HepG2 (cell line): ENCODE data around the gene PYGO2. TPM values are rescaled to one million over a fixed set of nuclear protein-coding genes. Genes with fewer than 3 reads are reported as not detected.
A peak's percentile ranks its signal among the peaks of the same experiment; 100 is the strongest.

Experiments
- ATAC-seq: fragments of 200-7000 bp; cut with Tn5 transposase; 3 replicates; pipeline ENCODE4 v1.9.1; 2020; ENCODE audit warnings: mild to moderate bottlenecking, moderate library complexity
- Bru-seq: library from RNA; stranded (reverse); fragments of 400-500 nt; gene quantifications from one replicate; lab custom pipeline; 2021; lab: Mats Ljungman, UMichigan
- BruChase-seq, 2 experiments: library from RNA; stranded (reverse); fragments of 400-500 nt; gene quantifications; one replicate each; lab custom pipeline; 2021; lab: Mats Ljungman, UMichigan
- BruUV-seq: library from RNA; stranded (reverse); fragments of 400-500 nt; replicated peaks from 2 replicates; lab custom pipeline; 2021; lab: Mats Ljungman, UMichigan
- CTCF ChIA-PET: fragments of 300-600 bp; formaldehyde crosslinking; extraction: SDS; loops from one replicate; lab custom pipeline; 2021; ENCODE audit warnings: low total read pairs, inconsistent platforms, low intra/inter-chr PET ratio; lab: Yijun Ruan, JAX
- POLR2A ChIA-PET: fragments of 350-600 bp; sonication (Branson Sonifier 250); formaldehyde crosslinking; loops from one replicate; lab custom pipeline; 2020; ENCODE audit warnings: antibody characterized with exemption, inconsistent platforms; lab: Yijun Ruan, JAX
- DNase-seq: peaks from one replicate; pipeline ENCODE4 v3.0.0-alpha.2; 2015; ENCODE audit warnings: low spot score
- FAIRE-seq: peaks from 3 replicates; lab custom pipeline; 2011; peaks lifted over from hg19 to GRCh38; lab: Jason Lieb, UNC
- H2AFZ ChIP-seq: one replicate; pipeline ENCODE4 v1.6.1; 2011; ENCODE audit warnings: low read length, inconsistent platforms
- H3K27ac ChIP-seq: fragments of 300-600 bp; 3 replicates; pipeline ENCODE4 v1.8.0; 2011; ENCODE audit warnings: mixed run types, mild to moderate bottlenecking, mixed read lengths, low read length, inconsistent platforms; ENCODE audit not compliant: insufficient read depth; ENCODE audit errors: extremely low read length
- H3K27me3 ChIP-seq, 2 experiments: fragments of 200-600 bp in 1 of 2; 2 replicates in 1 of 2; 3 replicates in 1 of 2; pipeline versions ENCODE4 v1.6.0 to v1.8.0; 2011; ENCODE audit warnings: low read length in 2 of 2, mild to moderate bottlenecking in 2 of 2, moderate library complexity in 2 of 2, inconsistent platforms in 1 of 2; ENCODE audit not compliant: insufficient read depth in 2 of 2, control insufficient read depth in 1 of 2
- H3K36me3 ChIP-seq, 2 experiments: fragments of 200-600 bp in 1 of 2; replicated peaks in 1 of 2; 2 replicates in 1 of 2; 3 replicates in 1 of 2; pipeline versions ENCODE4 v1.5.1 to v1.8.0; 2011; ENCODE audit warnings: low read length in 2 of 2, inconsistent platforms in 1 of 2; ENCODE audit not compliant: insufficient read depth in 2 of 2, control insufficient read depth in 1 of 2
- H3K4me1 ChIP-seq: 2 replicates; pipeline ENCODE4 v1.5.1; 2012; ENCODE audit warnings: low read length, inconsistent platforms; ENCODE audit not compliant: insufficient read depth
- H3K4me2 ChIP-seq: 2 replicates; pipeline ENCODE4 v1.6.0; 2011; ENCODE audit warnings: low read depth, low read length, inconsistent platforms
- H3K4me3 ChIP-seq, 3 experiments: fragments of 200-600 bp in 1 of 3; sonication (generic), shearing (Covaris generic) in 1 of 3; replicated peaks in 1 of 3; 2 replicates each; pipeline ENCODE4 v1.5.1; 2011 to 2016; ENCODE audit warnings: low read length in 3 of 3, inconsistent platforms in 2 of 3, low read depth in 2 of 3, mild to moderate bottlenecking in 2 of 3, control low read depth in 1 of 3, mixed read lengths in 1 of 3; ENCODE audit not compliant: insufficient read depth in 1 of 3
- H3K79me2 ChIP-seq: one replicate; pipeline ENCODE4 v1.6.1; 2011; ENCODE audit warnings: low read length, inconsistent platforms; ENCODE audit not compliant: insufficient read depth
- H3K9ac ChIP-seq: 2 replicates; pipeline ENCODE4 v1.6.0; 2011; ENCODE audit warnings: mild to moderate bottlenecking, low read depth, low read length, inconsistent platforms; ENCODE audit not compliant: insufficient read depth
- H3K9me3 ChIP-seq: 2 replicates; pipeline ENCODE4 v1.5.1; 2012; ENCODE audit warnings: mild to moderate bottlenecking, low read length
- H4K20me1 ChIP-seq: 2 replicates; pipeline ENCODE4 v1.6.0; 2011; ENCODE audit warnings: inconsistent platforms, mild to moderate bottlenecking, low read length, moderate library complexity; ENCODE audit not compliant: insufficient read depth
- ATF7 ChIP-seq, 2 experiments: fragments of 450-650 bp in 1 of 2; sonication (generic) in 1 of 2; formaldehyde crosslinking in 1 of 2; IDR thresholded peaks; 2 replicates each; pipeline versions ENCODE4 v1.4.0 to v1.6.1; 2016 to 2020; ENCODE audit warnings: antibody characterized with exemption in 1 of 2, mild to moderate bottlenecking in 1 of 2, missing genetic modification reagents in 1 of 2
- BATF2 ChIP-seq: sonication (generic); formaldehyde crosslinking; IDR thresholded peaks from 2 replicates; pipeline ENCODE4 v1.8.0; 2022; ENCODE audit warnings: mild to moderate bottlenecking, missing genetic modification reagents, moderate library complexity
- MTA1 ChIP-seq: sonication (generic); formaldehyde crosslinking; IDR thresholded peaks from 2 replicates; pipeline ENCODE4 v1.4.0; 2020; ENCODE audit warnings: missing genetic modification reagents, mild to moderate bottlenecking, borderline replicate concordance
- PCBP2 ChIP-seq: fragments of 200-400 bp; formaldehyde crosslinking; optimal IDR thresholded peaks from 2 replicates; pipeline ENCODE3; 2018; ENCODE audit warnings: low read length, low read depth; ENCODE audit not compliant: poor library complexity, severe bottlenecking
- RBFOX2 ChIP-seq: fragments of 200-400 bp; formaldehyde crosslinking; IDR thresholded peaks from 2 replicates; pipeline ENCODE4 v1.6.1; 2017; ENCODE audit warnings: low read depth, mild to moderate bottlenecking, low read length
- RXRA ChIP-seq: sonication (generic); formaldehyde crosslinking; IDR thresholded peaks from 2 replicates; pipeline ENCODE4 v1.5.1; 2020; ENCODE audit warnings: missing genetic modification reagents
- SOX13 ChIP-seq, 3 experiments: fragments of 450-650 bp in 1 of 3; sonication (generic) in 1 of 3; formaldehyde crosslinking in 1 of 3; IDR thresholded peaks in 2 of 3; conservative IDR thresholded peaks in 1 of 3; 2 replicates each; pipeline versions ENCODE4 v1.5.0 to v1.6.1; 2016 to 2020; ENCODE audit warnings: antibody characterized with exemption in 1 of 3, mild to moderate bottlenecking in 1 of 3, missing compliant biosample characterization in 1 of 3, missing genetic modification reagents in 1 of 3, moderate library complexity in 1 of 3
- THRA ChIP-seq: sonication (generic); formaldehyde crosslinking; IDR thresholded peaks from 2 replicates; pipeline ENCODE4 v1.4.0; 2020; ENCODE audit warnings: missing genetic modification reagents, borderline replicate concordance
- ZIK1 ChIP-seq: sonication (generic); formaldehyde crosslinking; IDR thresholded peaks from 2 replicates; pipeline ENCODE4 v1.5.0; 2020; ENCODE audit warnings: mild to moderate bottlenecking, low read depth, missing genetic modification reagents, borderline replicate concordance
- ZNF501 ChIP-seq: sonication (generic); formaldehyde crosslinking; IDR thresholded peaks from 2 replicates; pipeline ENCODE4 v1.5.1; 2020; ENCODE audit warnings: mild to moderate bottlenecking, moderate library complexity, missing genetic modification reagents
- ZSCAN31 ChIP-seq: sonication (generic); formaldehyde crosslinking; IDR thresholded peaks from 2 replicates; pipeline ENCODE4 v1.5.0; 2020; ENCODE audit warnings: low read depth, mild to moderate bottlenecking, missing genetic modification reagents
- WGBS: methylation state at CpG from one replicate; pipeline ENCODE4 v1.1.6; 2017; ENCODE audit warnings: low lambda C conversion rate; 5-methylcytosine and 5-hydroxymethylcytosine counted together
- in situ Hi-C: cut with HindIII; loops from 2 replicates; pipeline ENCODE4 v1.10.0; 2017; ENCODE audit warnings: low pct_unique_long_range_greater_than_20kb; ENCODE audit not compliant: extremely low pct_ligation_motif_present
- intact Hi-C: fragments of 100-400 bp; cut with micrococcal nuclease; formaldehyde crosslinking; loops from one replicate; pipeline ENCODE4 v1.10.0; 2022; ENCODE audit not compliant: unreplicated experiment
- long read RNA-seq, 2 experiments: library from RNA in 1 of 2; library from polyadenylated mRNA in 1 of 2; stranded (forward) in 1 of 2; unstranded in 1 of 2; transcript quantifications; one replicate each; pipeline ENCODE4 v2.0.0, GENCODE V29; 2019 to 2022
- polyA minus RNA-seq, 3 experiments: library from RNA; depleted of rRNA, polyadenylated mRNA; stranded (reverse); fragments of >200 nt; gene quantifications; 2 replicates each; pipeline ENCODE4 v1.2.3, GENCODE V29; 2011; ENCODE audit warnings: low replicate concordance in 1 of 3
- polyA plus RNA-seq, 8 experiments: library from polyadenylated mRNA; depleted of rRNA in 3 of 8; stranded (reverse) in 7 of 8; unstranded in 1 of 8; fragments of >200 nt; fragmentation: Illumina TruSeq in 4 of 8; extraction: Trizol in 4 of 8; gene quantifications; 2 replicates each; pipeline versions ENCODE4 v1.2.1 to v1.2.3, GENCODE V29; 2011 to 2016; ENCODE audit warnings: low read depth in 4 of 8, missing spikeins in 1 of 8, mixed read lengths in 1 of 8; ENCODE audit not compliant: insufficient read depth in 1 of 8
- total RNA-seq, 5 experiments: library from RNA; depleted of rRNA; stranded (reverse); fragments of >200 nt; fragmentation: Illumina TruSeq; extraction: Trizol; gene quantifications; 2 replicates each; pipeline ENCODE4 v1.2.3, GENCODE V29; 2016; ENCODE audit warnings: low read depth in 1 of 5

PYGO2 gene
- total RNA-seq (2016; rRNA removed; fragmentation: Illumina TruSeq; extraction: Trizol) = 20.3 and 21.3 TPM in 2 replicates
- total RNA-seq (2016; cell fraction: cytosol; rRNA removed; fragmentation: Illumina TruSeq; extraction: Trizol; ENCODE audit: low read depth) = 3.2 and 3.5 TPM in 2 replicates
- total RNA-seq (2016; cell fraction: insoluble cytoplasmic fraction; rRNA removed; fragmentation: Illumina TruSeq; extraction: Trizol) = 19.3 and 19.4 TPM in 2 replicates
- 14.9 and 16.1 TPM in 2 replicates for total RNA-seq (2016; cell fraction: membrane; rRNA removed; fragmentation: Illumina TruSeq; extraction: Trizol)
- total RNA-seq (2016; cell fraction: nucleus; rRNA removed; fragmentation: Illumina TruSeq; extraction: Trizol) = 10.9 and 15.3 TPM in 2 replicates
- polyA plus RNA-seq (2011; rRNA removed) = 21.8 and 24.3 TPM in 2 replicates
- 16.5 and 18.4 TPM in 2 replicates for polyA plus RNA-seq (2011; cell fraction: cytosol; rRNA removed)
- polyA plus RNA-seq (2011; cell fraction: nucleus; rRNA removed) = 31.3 and 35.1 TPM in 2 replicates
- polyA plus RNA-seq (2012) = 16.9 and 18.8 TPM in 2 replicates
- 3.3 TPM in 2 replicates for polyA plus RNA-seq (2016; cell fraction: cytosol; fragmentation: Illumina TruSeq; extraction: Trizol; ENCODE audit: low read depth)
- polyA plus RNA-seq (2016; cell fraction: insoluble cytoplasmic fraction; fragmentation: Illumina TruSeq; extraction: Trizol; ENCODE audit: low read depth) = 23.0 and 27.3 TPM in 2 replicates
- 11.9 and 12.7 TPM in 2 replicates for polyA plus RNA-seq (2016; cell fraction: membrane; fragmentation: Illumina TruSeq; extraction: Trizol; ENCODE audit: low read depth)
- polyA plus RNA-seq (2016; cell fraction: nucleus; fragmentation: Illumina TruSeq; extraction: Trizol; ENCODE audit: insufficient read depth, low read depth) = 25.6 and 27.8 TPM in 2 replicates
- polyA minus RNA-seq (2011; rRNA and poly(A)+ RNA removed; ENCODE audit: low replicate concordance) = 20.6 and 39.8 TPM in 2 replicates
- 12.1 and 13.1 TPM in 2 replicates for polyA minus RNA-seq (2011; cell fraction: cytosol; rRNA and poly(A)+ RNA removed)
- 11.5 and 15.9 TPM in 2 replicates for polyA minus RNA-seq (2011; cell fraction: nucleus; rRNA and poly(A)+ RNA removed)
- percentile 81 among the genes with signal in this experiment for Bru-seq, nascent RNA
- percentile 95 among the genes with signal in this experiment for BruChase-seq, experiment 1, labeled RNA remaining after a 6-hour chase
- BruChase-seq, experiment 2, labeled RNA remaining after a 2-hour chase = percentile 96 among the genes with signal in this experiment
- long read RNA-seq, experiment 1, transcript PYGO2-202 (3 exons, 3,146 nt) = major isoform, 9 of 15 reads
- long read RNA-seq, experiment 1, partial matches to known transcripts = 0 of 15 reads
- long read RNA-seq, experiment 1, other reads (novel, unspliced or antisense) = 6 of 15 reads
- long read RNA-seq, experiment 2, transcript PYGO2-202 (3 exons, 3,146 nt) = major isoform, 43 of 127 reads
- long read RNA-seq, experiment 2, partial matches to known transcripts = 0 of 127 reads
- long read RNA-seq, experiment 2, other reads (novel, unspliced or antisense) = 84 of 127 reads

- POLR2A ChIA-PET = interaction anchor here (0.6 to 8.3 kb wide), 11 partner anchors 12 to 123 kb away, joined by 3 to 148 read pairs (median 8); partner anchors contain the start of genes ADAM15, CKS1B, FLAD1 and PMVK
- WGBS = 3% methylated on average over 37 of the region's 93 CpGs
- no peaks in the 10 kb centered on the region for H3K9me3 ChIP-seq
- peak; percentile 55 for FAIRE-seq
- intact Hi-C loops = loop anchor here (2.0 kb wide), 1 partner anchor 39 kb away; no protein-coding TSS in a partner anchor
- peak; percentile 65 for DNase-seq
- in situ Hi-C loops = loop anchor here (5.0 kb wide), 1 partner anchor 36 kb away; no protein-coding TSS in a partner anchor
- H3K4me3 ChIP-seq = peak within 1 kb of the TSS; percentile 72 to 87 (median 80)
- CTCF ChIA-PET = interaction anchor here (0.9 to 3.7 kb wide), 4 partner anchors 11 to 100 kb away, joined by 3 to 24 read pairs (median 4); no protein-coding TSS in a partner anchor
- BruUV-seq = no TSS peak
- H2AFZ ChIP-seq = no peak within 1 kb of the TSS
- H3K9ac ChIP-seq = peak within 1 kb of the TSS; percentile 97
- H3K79me2 ChIP-seq = peaks cover 17% of the 10 kb centered on the region
- peaks cover 48% of the 10 kb centered on the region for H3K4me1 ChIP-seq
- H3K27me3 ChIP-seq = no peaks in the 10 kb centered on the region; a peak in 1 of 5 replicates
- ATAC-seq = peak; percentile 87
- no peaks in the 10 kb centered on the region for H4K20me1 ChIP-seq
- H3K4me2 ChIP-seq = peak within 1 kb of the TSS; percentile 92
- peak within 1 kb of the TSS; percentile 96 for H3K27ac ChIP-seq
- H3K36me3 ChIP-seq = peaks cover 14 to 45% of the 10 kb centered on the region in 2 experiments
- TF ChIP-seq THRA (peak; percentile 37; the same call in 1 of the 2 replicates), ZIK1 (no peak), ZNF501 (CRISPR knock-in tag) (peak; percentile 57; the same call in 1 of the 2 replicates), BATF2 (CRISPR knock-in tag) (0 out of 2 replicates have a peak, but pooled peaks have one; percentile 36), ZSCAN31 (CRISPR knock-in tag) (peak; percentile 93), PCBP2 (no peak), RBFOX2 (peak; percentile 97), MTA1 (CRISPR knock-in tag) (peak; percentile 86; the same call in 1 of the 2 replicates), RXRA (peak; percentile 40; the same call in 1 of the 2 replicates), SOX13 (IDR thresholded peaks at IDR 0.05) (no peak), SOX13 (CRISPR knock-in tag; conservative IDR thresholded peaks at IDR 0.05 in 1 of 2, IDR thresholded peaks at IDR 0.05 in 1 of 2) (peak in 1 of 2 experiments; percentile 3; a peak in 1 of 4 replicates), ATF7 (IDR thresholded peaks at IDR 0.05) (no peak), ATF7 (CRISPR knock-in tag; IDR thresholded peaks at IDR 0.05) (0 out of 2 replicates have a peak, but pooled peaks have one; percentile 51)
Measured at GRCh38 chr1:154961207-154962155, at the start of gene PYGO2. PYGO2 (minus strand) TSS chr1:154961782; CDS start chr1:154961576, 206 bp downstream.
